ENCODE measurements around the gene MTFP1.
A peak's percentile ranks its signal among the peaks of the same experiment; 100 is the strongest.

MTFP1 gene, protein sequence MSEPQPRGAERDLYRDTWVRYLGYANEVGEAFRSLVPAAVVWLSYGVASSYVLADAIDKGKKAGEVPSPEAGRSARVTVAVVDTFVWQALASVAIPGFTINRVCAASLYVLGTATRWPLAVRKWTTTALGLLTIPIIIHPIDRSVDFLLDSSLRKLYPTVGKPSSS

DNA sequence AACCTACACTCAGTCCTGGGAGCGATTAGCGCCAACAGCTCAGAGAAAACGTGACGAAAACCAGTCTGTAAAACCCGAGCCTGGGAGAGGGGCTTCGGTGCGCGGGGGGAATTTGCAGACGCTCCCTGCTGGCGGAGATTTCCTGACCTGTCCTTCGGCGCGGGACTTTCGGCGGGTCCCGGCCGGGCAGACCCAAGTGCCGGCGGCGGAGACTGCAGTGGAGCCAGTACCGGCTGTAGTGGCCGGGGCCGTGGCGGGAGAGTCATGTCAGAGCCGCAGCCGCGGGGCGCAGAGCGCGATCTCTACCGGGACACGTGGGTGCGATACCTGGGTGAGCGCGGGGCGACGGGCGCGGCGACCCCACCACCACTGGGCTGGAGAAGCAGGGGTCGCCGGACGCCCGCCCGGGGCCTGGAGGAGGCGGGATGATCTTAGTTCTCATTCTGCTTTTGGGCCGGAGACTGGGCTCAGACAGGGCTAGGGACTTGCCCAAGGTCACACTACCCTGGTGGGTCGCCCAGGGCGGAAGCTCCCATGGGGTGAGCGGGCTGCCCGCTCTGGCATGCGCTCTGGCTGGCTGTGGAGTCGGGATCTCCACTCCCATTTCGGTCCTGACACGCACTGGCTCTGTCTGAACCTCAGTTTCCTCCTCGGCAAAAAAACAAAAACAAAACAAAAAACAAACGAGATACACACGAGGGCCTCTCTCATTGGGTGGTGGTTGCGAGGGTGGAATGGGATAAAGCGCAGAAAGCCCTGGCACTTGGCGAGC is at the start of gene MTFP1:
Gene MTFP1, plus strand, starts transcription at position 153 of the 772 bp plus-strand sequence. Its CDS starts 112 bp downstream, at position 265.
- TF ChIP-seq, protein P1, sequence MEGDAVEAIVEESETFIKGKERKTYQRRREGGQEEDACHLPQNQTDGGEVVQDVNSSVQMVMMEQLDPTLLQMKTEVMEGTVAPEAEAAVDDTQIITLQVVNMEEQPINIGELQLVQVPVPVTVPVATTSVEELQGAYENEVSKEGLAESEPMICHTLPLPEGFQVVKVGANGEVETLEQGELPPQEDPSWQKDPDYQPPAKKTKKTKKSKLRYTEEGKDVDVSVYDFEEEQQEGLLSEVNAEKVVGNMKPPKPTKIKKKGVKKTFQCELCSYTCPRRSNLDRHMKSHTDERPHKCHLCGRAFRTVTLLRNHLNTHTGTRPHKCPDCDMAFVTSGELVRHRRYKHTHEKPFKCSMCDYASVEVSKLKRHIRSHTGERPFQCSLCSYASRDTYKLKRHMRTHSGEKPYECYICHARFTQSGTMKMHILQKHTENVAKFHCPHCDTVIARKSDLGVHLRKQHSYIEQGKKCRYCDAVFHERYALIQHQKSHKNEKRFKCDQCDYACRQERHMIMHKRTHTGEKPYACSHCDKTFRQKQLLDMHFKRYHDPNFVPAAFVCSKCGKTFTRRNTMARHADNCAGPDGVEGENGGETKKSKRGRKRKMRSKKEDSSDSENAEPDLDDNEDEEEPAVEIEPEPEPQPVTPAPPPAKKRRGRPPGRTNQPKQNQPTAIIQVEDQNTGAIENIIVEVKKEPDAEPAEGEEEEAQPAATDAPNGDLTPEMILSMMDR (conservative IDR thresholded peaks at IDR 0.05) = no peak
- peak within 1 kb of the TSS; percentile 95 for H3K27ac ChIP-seq

DNA sequence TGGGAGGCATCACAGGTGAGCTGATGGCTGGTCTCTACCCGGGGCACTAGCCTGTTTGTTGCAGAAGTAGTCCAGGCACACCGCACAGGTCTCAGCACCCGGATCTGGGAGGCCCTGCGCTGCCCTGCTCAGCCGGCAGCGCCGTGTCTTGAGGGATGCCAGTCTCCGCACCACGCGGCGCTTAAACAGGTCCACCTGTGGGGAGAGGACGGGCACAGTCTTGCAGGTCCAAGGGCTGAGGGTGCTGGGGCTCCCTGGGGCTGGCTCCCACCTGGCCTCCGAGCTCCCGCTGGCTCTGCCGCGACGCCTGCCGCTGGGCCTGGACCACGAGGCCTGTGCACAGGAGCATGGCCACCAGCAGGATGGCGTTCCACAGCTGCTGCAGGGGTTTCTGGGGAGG is 45.6 kb upstream of the MTFP1 start:
- no peak overlapping the region for H3K27ac ChIP-seq
- TF ChIP-seq, protein P1 (conservative IDR thresholded peaks at IDR 0.05) = no peak

DNA sequence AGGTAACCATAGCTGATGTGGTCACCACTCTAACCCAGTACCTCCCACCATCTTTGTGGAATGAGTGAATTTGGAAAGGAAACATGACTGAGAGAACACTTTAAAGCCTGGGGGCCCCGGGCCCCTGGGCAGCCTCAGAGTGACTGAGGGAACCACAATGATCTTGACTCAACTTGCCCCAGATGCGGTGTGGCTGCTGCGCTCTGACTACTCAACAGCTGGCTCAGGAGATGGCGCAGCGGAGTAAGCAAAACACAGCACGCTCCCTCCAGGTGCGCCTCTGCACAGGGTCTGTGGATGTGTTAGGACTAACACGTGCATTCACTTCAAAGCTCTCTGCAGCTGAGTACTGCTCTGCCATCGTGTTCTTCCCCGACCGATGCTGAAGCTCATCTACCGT is 44.3 kb upstream of the MTFP1 start:
- TF ChIP-seq, protein P1 (conservative IDR thresholded peaks at IDR 0.05) = no peak
- H3K27ac ChIP-seq = no peak overlapping the region

DNA sequence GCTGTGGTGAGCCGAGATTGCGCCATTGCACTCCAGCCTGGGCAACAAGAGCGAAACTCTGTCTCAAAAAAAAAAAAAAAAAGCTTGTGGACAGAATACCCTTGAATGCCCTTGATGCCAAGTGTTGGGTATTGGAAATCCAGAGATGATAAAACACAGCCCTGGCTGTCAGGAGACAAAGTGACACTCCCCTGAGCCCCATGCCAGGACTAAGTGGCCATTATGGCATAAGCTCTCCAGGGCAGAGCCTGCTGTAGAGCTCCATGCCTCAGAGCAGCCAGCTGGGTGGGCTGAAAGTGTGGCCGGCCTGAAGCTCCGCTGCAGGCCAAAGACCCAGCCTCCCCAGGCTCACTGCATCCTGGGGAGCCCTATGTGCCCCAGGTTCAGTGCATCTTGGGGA is 43.2 kb upstream of the MTFP1 start:
- TF ChIP-seq, protein P1 (conservative IDR thresholded peaks at IDR 0.05) = no peak
- H3K27ac ChIP-seq = no peak overlapping the region

DNA sequence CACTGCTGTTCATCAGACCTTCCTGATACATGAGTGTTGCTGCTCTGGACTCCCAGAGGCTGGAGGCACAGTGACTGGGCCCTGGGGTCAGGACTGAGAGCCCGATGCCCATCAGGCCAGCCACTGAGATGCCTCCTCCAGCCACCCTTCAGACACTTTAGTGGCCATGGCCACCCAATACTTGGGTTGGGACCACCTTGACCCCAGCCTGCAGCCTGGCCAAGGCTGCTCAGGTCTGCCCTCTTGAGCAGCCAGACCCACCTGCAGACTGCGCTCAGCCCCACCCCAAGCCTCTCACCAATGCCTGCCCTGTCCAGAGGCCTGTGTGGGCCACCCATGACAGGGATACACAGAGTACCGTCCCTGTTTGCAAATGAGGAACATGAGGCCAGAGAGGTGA is 42.5 kb upstream of the MTFP1 start:
- TF ChIP-seq, protein P1 (conservative IDR thresholded peaks at IDR 0.05) = no peak

DNA sequence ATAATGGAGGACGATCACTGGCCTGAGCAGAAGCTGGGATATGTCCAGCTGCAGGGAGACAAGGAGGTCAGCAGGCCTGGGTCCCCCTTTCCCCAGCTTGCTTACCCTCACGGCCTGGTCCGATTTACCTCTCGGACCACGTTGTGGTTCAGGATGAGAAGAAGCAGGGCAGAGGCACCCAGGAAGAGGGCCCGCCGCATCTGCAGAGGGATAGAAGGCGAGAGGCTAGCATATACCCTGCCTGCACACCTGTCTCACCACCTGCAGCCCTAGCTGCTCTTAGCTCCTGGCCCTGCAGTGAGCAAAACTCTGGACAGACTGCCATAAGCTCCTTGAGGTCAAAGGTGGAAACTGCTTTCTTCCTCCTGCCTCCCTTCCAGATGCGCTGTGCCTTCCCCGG is 39.6 kb upstream of the MTFP1 start:
- TF ChIP-seq, protein P1 (conservative IDR thresholded peaks at IDR 0.05) = no peak
- H3K27ac ChIP-seq = peak overlapping the region; percentile 81; the same call in 1 of the 2 replicates

More for the DNA sequence above, 42.5 kb upstream of the MTFP1 start:
- H3K27ac ChIP-seq = no peak overlapping the region

DNA sequence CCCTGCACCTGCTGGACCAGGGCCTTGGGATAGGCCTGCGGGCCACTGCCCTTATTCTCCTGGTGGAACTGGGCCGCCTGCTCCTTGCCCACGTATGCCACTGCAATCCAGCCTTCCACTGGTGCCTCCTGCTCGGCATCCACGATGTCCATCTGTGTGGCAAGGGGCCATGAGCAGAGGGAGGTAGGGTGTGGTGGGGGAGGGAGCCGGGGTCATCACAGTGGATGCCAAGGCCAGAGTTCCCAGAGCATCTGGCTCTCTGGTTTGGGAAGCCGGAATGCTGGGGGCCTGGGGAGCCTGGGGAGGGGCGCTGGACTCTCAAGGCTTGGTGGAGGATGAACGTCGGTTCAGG is 39.0 kb upstream of the MTFP1 start:
- TF ChIP-seq, protein P1 (conservative IDR thresholded peaks at IDR 0.05) = no peak
- peak overlapping the region; percentile 81 for H3K27ac ChIP-seq

Data from VCaP (cell line).